ENCODE measurements around the gene LMCD1. TPM values are rescaled to one million over a fixed set of nuclear protein-coding genes. Genes with fewer than 3 reads are reported as not detected.

Gene LMCD1
- total and polyA plus RNA-seq, 2 donors (not counting 1 experiment from before 2014, with no cell fraction given): 60.1 to 137 TPM

DNA sequence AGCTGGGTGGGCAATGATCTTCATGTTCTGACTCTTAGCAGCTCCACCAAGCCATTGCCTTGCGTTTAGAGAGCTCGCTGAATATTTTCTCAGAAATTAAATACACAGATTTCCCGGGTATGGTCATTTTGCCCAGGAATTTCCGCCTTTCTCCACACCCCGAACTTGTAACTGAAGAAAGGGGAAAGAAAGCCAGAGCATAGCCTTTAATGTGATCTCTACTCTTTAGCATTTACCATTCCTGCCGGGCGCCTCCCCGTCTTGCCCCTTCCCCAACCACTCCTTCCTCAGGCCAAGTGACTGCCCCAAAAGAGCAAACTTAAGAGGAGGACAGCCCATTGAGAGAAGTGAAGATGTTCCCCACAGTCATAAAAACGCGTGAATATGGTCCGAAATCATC, 53.1 kb downstream of the LMCD1 start:
- Histone ChIP-seq H4K20me1 (ENCODE audit: control insufficient read depth, extremely low read depth, insufficient read depth, low read length) (no peaks in the 10 kb centered on the region), H3K4me3 (replicated peaks in 1 of 4; ENCODE audit: control extremely low read depth in 1 of 4, insufficient read depth in 1 of 4, low read depth in 3 of 4, low read length in 4 of 4) (peak overlapping the region in 1 of 4 experiments; percentile 6), H3K9me3 (ENCODE audit: control insufficient read depth, insufficient read depth, low read depth, low read length) (no peaks in the 10 kb centered on the region), H3K9ac (ENCODE audit: insufficient read depth, low read length) (no peak overlapping the region), H3K27ac (ENCODE audit: insufficient read depth, low read length) (peak overlapping the region; percentile 52), H3K4me2 (ENCODE audit: extremely low read depth, insufficient read depth, low read length) (peak overlapping the region; percentile 4), H3K4me1 (ENCODE audit: control insufficient read depth, extremely low read depth, insufficient read depth, low read length) (peaks cover 10% of the 10 kb centered on the region), H3K36me3 (ENCODE audit: control insufficient read depth, insufficient read depth, low read length) (peaks cover 4% of the 10 kb centered on the region), H2AFZ (ENCODE audit: low read length) (peak overlapping the region; percentile 12), H3K79me2 (ENCODE audit: control insufficient read depth, insufficient read depth, low read length) (no peaks in the 10 kb centered on the region), H3K27me3 (ENCODE audit: control insufficient read depth, insufficient read depth, low read length) (no peaks in the 10 kb centered on the region)
- TF ChIP-seq, protein P1, sequence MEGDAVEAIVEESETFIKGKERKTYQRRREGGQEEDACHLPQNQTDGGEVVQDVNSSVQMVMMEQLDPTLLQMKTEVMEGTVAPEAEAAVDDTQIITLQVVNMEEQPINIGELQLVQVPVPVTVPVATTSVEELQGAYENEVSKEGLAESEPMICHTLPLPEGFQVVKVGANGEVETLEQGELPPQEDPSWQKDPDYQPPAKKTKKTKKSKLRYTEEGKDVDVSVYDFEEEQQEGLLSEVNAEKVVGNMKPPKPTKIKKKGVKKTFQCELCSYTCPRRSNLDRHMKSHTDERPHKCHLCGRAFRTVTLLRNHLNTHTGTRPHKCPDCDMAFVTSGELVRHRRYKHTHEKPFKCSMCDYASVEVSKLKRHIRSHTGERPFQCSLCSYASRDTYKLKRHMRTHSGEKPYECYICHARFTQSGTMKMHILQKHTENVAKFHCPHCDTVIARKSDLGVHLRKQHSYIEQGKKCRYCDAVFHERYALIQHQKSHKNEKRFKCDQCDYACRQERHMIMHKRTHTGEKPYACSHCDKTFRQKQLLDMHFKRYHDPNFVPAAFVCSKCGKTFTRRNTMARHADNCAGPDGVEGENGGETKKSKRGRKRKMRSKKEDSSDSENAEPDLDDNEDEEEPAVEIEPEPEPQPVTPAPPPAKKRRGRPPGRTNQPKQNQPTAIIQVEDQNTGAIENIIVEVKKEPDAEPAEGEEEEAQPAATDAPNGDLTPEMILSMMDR (conservative IDR thresholded peaks at IDR 0.05 in 1 of 2, IDR thresholded peaks at IDR 0.05 in 1 of 2; ENCODE audit: low read depth in 1 of 2, low read length in 2 of 2): no peak
- no peak for TF ChIP-seq EZH2 (IDR thresholded peaks at IDR 0.05; ENCODE audit: low read length, missing control alignments)
- no peak for DNase-seq (ENCODE audit: low read depth in 2 of 2)

DNA sequence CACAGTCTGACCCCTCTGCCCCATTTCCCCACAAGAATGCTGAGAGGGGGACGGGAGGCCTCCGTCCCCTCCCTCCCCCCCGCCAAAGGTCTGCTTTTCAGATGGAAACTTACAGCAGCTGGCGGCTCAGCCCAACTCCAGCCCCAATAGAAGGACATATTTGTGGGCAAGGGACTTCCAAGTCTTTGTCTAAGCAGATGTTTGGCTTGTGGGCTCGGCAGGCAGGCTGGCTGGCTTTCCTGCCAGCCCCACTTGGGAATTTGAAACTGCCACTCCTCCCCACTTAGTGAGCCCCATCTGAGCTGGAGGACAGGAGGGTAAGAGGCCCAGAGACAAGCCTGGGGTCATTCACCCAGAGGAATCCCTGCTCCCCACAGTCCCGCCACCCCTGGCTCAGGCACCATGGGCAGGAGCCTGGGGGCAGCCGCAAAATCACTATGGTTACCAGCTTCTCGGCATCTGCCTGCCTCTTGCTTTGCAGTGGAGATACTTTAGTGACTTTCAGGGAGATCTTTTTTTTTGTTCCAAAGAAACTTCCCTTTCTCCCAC, 53.6 kb downstream of the LMCD1 start:
- Histone ChIP-seq H3K36me3 (ENCODE audit: control insufficient read depth, insufficient read depth, low read length) (peaks cover 3% of the 10 kb centered on the region), H3K4me1 (ENCODE audit: control insufficient read depth, extremely low read depth, insufficient read depth, low read length) (peaks cover 11% of the 10 kb centered on the region), H3K4me2 (ENCODE audit: extremely low read depth, insufficient read depth, low read length) (peak overlapping the region; percentile 4), H3K27me3 (ENCODE audit: control insufficient read depth, insufficient read depth, low read length) (no peaks in the 10 kb centered on the region), H4K20me1 (ENCODE audit: control insufficient read depth, extremely low read depth, insufficient read depth, low read length) (no peaks in the 10 kb centered on the region), H3K9ac (ENCODE audit: insufficient read depth, low read length) (peak overlapping the region; percentile 3), H3K27ac (ENCODE audit: insufficient read depth, low read length) (peak overlapping the region; percentile 52), H3K9me3 (ENCODE audit: control insufficient read depth, insufficient read depth, low read depth, low read length) (no peaks in the 10 kb centered on the region), H2AFZ (ENCODE audit: low read length) (peak overlapping the region; percentile 12), H3K79me2 (ENCODE audit: control insufficient read depth, insufficient read depth, low read length) (no peaks in the 10 kb centered on the region), H3K4me3 (replicated peaks in 1 of 4; ENCODE audit: control extremely low read depth in 1 of 4, insufficient read depth in 1 of 4, low read depth in 3 of 4, low read length in 4 of 4) (peak overlapping the region in 1 of 4 experiments; percentile 6)
- DNase-seq (ENCODE audit: low read depth in 2 of 2): peak; percentile 92 to 99
- TF ChIP-seq, protein P1 (conservative IDR thresholded peaks at IDR 0.05 in 1 of 2, IDR thresholded peaks at IDR 0.05 in 1 of 2; ENCODE audit: low read depth in 1 of 2, low read length in 2 of 2): no peak

DNA sequence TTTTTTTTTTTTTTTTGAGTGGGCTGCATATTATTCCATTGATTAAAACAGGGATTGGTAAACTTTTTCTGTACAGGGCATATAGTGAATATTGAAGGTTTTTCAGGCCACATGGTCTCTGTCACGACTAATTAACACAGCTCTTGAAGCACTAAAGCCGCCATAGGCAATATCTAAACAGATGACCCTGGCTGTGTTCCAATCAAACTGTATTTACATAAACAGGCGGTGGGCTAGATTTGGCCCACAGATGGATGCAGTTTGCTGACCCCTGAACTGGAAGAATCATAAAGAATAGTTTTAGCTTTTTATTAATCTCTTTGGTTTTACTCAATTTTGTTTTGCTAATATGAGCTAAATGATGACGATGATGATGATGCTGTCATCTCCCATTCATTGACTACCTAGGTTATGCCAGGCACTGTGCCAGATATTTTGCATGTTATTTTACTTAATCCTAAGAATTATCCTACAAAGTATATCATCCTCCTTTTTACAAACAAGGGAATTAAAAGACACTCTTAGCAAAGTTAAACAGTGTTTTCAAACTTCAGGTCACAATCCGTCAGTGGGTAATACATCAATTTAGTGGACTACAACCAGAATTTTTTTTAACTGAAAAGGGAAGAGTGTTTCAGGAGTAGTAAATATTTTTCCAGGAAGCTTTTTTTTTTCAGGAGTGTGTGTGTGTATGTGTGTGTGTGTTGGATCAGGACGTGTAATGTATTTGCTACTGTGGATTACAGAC, 54.3 kb downstream of the LMCD1 start:
- Histone ChIP-seq H2AFZ (ENCODE audit: low read length) (no peak overlapping the region), H4K20me1 (ENCODE audit: control insufficient read depth, extremely low read depth, insufficient read depth, low read length) (no peaks in the 10 kb centered on the region), H3K79me2 (ENCODE audit: control insufficient read depth, insufficient read depth, low read length) (no peaks in the 10 kb centered on the region), H3K27ac (ENCODE audit: insufficient read depth, low read length) (peak overlapping the region; percentile 52), H3K4me1 (ENCODE audit: control insufficient read depth, extremely low read depth, insufficient read depth, low read length) (peaks cover 14% of the 10 kb centered on the region), H3K9me3 (ENCODE audit: control insufficient read depth, insufficient read depth, low read depth, low read length) (no peaks in the 10 kb centered on the region), H3K4me2 (ENCODE audit: extremely low read depth, insufficient read depth, low read length) (no peak overlapping the region), H3K36me3 (ENCODE audit: control insufficient read depth, insufficient read depth, low read length) (peaks cover 2% of the 10 kb centered on the region), H3K27me3 (ENCODE audit: control insufficient read depth, insufficient read depth, low read length) (no peaks in the 10 kb centered on the region), H3K4me3 (replicated peaks in 1 of 4; ENCODE audit: control extremely low read depth in 1 of 4, insufficient read depth in 1 of 4, low read depth in 3 of 4, low read length in 4 of 4) (no peak overlapping the region), H3K9ac (ENCODE audit: insufficient read depth, low read length) (no peak overlapping the region)
- no peak for TF ChIP-seq EZH2 (IDR thresholded peaks at IDR 0.05; ENCODE audit: low read length, missing control alignments)
- TF ChIP-seq, protein P1 (conservative IDR thresholded peaks at IDR 0.05 in 1 of 2, IDR thresholded peaks at IDR 0.05 in 1 of 2; ENCODE audit: low read depth in 1 of 2, low read length in 2 of 2): no peak
- DNase-seq (ENCODE audit: low read depth in 2 of 2): peak; percentile 8 to 36
